ENCODE results near the gene NCAPD2.

GRCh38 chr12:6535697-6535946 is 41.7 kb downstream of the NCAPD2 start:
- TF ChIP-seq CTCF (IDR thresholded peaks at IDR 0.05) = no peak
- TF ChIP-seq POLR2A (IDR thresholded peaks at IDR 0.05) = no peak
